GM12874 (cell line): ENCODE data around the gene SCAMP4.

Experiments
- TF ChIP-seq, protein P1 (sequence below): IDR thresholded peaks from 2 replicates; pipeline ENCODE4 v1.5.1; 2011; ENCODE audit warnings: low read depth, mild to moderate bottlenecking, control low read depth, low read length, moderate library complexity; ENCODE audit not compliant: insufficient read depth

Gene SCAMP4

DNA sequence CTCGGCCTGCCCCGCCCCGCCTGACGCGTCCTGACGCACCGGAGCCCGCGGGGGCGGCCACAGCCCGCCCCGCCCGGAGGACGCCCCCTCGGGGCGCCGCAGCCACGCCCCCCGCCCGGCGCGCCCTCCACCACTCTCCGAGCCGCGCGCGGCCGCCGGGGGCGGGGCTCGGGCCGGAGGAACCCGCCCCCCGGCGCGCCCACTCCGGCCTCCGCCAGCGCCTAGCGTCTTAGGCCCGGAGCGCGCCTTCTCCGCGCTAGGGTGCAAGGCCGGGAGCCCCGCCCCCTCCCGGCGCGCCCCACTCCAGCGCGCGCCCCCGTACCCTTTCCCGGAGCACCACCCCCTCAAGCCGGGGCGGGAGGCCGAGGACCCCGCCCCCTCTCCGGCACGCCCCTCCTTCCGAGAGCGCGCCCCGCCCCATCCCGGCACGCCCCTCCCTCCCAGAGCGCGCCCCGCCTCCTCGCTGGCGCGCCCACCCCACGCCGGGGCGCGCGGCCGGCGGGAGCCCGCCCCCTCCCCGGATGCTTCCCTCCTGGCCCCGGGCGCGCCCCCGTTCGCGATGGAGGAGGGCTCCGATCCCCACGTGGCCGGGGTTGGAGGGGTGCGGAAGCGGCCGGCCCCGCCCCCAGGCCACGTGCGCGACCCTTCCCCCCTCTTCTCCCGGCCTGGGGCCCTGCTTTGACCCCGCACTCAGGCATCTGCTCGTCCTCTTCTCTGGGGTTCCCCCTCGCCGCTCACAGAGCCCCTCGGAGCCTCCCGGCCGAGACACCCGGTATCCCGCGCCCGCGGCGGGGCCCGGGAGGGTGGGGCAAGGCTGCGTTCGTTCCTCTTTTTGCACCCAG is 41.3 kb upstream of the SCAMP4 start:
- TF ChIP-seq, protein P1, sequence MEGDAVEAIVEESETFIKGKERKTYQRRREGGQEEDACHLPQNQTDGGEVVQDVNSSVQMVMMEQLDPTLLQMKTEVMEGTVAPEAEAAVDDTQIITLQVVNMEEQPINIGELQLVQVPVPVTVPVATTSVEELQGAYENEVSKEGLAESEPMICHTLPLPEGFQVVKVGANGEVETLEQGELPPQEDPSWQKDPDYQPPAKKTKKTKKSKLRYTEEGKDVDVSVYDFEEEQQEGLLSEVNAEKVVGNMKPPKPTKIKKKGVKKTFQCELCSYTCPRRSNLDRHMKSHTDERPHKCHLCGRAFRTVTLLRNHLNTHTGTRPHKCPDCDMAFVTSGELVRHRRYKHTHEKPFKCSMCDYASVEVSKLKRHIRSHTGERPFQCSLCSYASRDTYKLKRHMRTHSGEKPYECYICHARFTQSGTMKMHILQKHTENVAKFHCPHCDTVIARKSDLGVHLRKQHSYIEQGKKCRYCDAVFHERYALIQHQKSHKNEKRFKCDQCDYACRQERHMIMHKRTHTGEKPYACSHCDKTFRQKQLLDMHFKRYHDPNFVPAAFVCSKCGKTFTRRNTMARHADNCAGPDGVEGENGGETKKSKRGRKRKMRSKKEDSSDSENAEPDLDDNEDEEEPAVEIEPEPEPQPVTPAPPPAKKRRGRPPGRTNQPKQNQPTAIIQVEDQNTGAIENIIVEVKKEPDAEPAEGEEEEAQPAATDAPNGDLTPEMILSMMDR, result no peak

DNA sequence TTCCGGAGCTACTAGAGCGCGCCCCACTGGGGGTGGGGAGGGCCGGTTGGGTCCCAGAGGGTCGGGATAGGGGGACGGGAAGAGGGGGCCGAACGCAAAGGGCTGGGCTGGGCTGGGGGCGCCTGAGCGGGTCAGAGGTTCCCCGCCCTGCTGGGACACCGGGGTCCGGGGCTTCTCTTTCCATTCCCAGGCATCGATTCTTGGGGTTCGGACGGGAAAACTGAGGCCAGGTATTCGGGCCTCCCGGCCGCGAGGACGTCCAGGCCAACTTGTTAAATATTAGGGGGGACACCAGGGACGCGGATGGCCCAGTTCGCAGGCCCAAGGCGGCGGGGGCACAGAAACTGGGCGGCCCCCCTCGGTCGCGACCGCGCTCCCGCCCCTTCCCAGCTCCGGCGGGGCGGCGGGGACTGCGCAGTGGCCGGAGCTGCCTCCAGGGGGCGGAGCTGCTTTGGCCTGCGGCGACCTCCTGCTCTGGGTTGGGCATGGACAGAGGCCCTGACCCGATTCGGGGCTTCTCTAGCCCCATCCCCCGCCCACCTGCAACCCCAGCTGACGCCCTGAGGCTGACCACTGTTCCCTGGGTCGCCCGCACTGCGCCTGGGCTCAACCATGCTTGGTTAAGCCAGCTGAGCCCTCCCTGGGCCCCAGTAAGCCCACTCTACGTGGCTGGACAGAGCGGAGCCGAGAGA is 40.6 kb upstream of the SCAMP4 start:
- TF ChIP-seq, protein P1, result peak; percentile 92

DNA sequence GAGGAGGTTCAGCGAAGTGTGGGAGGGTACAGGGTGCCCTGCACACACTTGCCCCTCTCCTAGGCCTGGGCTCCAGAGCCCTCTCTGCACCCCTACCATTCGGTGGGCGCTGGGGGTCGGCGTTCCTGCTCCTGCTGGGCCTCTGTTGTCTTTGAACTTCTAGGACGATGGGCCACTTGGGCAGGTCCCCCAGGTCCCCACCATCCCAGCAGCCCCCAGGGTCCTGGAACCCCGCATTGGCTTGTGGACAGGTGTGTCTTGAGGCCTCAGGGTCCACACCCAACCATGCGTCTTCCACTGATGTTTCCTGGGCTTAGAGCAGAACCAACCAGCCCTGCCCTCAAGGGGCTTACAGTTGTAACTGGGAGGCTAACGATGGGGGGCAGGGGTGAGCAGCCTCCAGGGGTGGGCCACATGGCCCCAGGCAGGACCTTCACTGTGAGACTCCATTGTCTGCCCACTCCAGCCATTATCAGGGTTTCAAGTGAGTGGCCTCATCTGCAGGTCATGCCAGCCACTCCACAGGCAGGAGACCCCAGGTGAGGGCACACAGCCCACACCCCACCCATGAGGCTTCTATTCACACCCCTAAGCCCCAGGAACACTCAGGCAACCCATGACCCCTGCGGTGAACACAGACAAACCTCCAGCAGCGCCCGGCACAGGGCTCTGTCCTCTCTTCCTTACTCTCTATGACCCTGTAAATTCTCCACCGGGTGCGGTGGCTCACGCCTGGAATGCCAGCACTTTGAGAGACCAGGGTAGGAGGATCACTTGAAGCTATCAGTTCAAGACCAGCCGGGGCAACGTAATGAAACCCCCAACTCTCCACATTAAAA is 39.8 kb upstream of the SCAMP4 start:
- TF ChIP-seq, protein P1, result no peak

DNA sequence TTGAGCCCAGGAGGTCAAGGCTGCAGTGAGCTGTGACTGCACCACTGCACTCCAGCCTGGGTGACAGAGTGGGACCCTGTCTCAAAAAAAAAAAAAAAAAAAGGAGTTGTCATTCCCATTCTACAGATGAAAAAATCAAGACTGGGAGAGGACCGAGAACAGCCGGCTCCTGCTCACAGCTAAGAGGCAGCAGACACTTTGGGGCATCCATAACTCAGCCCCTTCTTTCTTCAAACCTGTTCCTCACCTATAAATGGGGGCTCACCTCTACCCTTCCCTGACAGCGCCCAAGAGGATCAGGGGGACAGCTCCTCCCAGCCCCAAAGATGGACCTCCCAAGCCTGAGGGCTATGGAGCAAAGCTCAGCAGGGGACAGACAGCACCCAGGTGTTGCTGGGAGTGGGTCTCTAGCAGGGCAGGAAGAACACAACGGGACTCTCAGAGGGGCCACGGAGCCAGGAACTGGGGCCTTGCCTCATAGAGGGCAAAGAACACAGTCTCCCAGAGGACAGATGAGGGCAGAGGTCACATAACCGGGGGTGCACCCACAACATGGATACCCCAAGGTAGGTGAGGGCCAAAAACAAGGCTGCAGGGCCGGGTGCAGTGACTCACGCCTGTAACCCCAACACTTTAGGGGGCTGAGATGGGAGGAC is 38.4 kb upstream of the SCAMP4 start:
- TF ChIP-seq, protein P1, result no peak

DNA sequence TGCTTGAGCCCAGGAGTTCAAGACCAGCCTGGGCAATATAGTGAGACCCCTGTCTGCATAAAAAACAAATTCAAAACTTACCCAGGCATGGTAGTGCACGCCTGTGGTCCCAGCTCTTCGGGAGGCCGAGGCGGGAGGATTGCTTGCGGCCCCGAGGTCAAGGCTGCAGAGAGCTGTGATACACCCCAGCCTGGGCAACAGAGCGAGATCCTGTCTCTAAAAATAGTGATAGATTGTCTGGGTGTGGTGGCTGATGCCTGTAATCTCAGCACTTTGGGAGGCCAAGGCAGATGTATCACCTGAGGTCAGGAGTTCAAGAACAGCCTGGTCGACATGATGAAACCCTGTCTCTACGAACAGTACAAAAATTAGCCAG is 37.9 kb upstream of the SCAMP4 start:
- TF ChIP-seq, protein P1, result no peak

DNA sequence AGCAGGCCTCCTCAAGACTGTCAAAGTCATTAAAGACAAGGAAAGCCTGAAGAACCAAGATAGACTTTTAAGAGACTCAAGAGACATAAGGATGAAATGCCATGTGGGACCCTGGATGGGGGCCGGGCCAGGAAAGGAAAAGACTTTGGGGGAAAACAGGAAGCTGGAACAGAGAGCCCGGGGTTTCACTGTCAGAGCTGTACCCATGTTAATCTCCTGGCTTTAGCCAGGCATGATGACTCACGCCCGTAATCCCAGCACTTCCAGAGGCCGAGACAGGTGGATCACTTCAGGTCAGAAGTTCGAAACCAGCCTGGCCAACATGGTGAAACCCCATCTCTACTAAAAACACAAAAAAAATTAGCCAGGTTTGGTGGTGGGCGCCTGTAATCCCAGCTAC is 36.2 kb upstream of the SCAMP4 start:
- TF ChIP-seq, protein P1, result no peak
